ENCODE measurements around the gene FILIP1L. TPM values are rescaled to one million over a fixed set of nuclear protein-coding genes. Genes with fewer than 3 reads are reported as not detected.
"Not testable (repeated sequence)": the region's sequence is repeated elsewhere in the genome, so short reads cannot be mapped to it uniquely, and the experiment has no call there.

FILIP1L gene
- total and polyA plus RNA-seq, 2 donors (not counting 1 experiment from before 2014, with no cell fraction given): 0.32 to 0.48 TPM

- intact Hi-C loops (cut with micrococcal nuclease): no loop called here
- DNase-seq (no peak), ATAC-seq (ENCODE audit: low read depth) (no peak)
- no peak overlapping the region for H3K4me3 ChIP-seq (ENCODE audit: control extremely low read depth in 1 of 5, extremely low read depth in 1 of 5, insufficient read depth in 1 of 5, low read depth in 2 of 5, low read length in 4 of 5)
- H4K20me1 ChIP-seq (ENCODE audit: control insufficient read depth, insufficient read depth, low read length, poor library complexity, severe bottlenecking): no peaks in the 10 kb centered on the region
- no peak overlapping the region for H2AFZ ChIP-seq (ENCODE audit: insufficient read depth, low read depth, low read length, poor library complexity, severe bottlenecking)
- H3K79me2 ChIP-seq (ENCODE audit: control insufficient read depth, insufficient read depth, low read length): no peaks in the 10 kb centered on the region
- Mint-ChIP-seq H3K4me3 (no peak overlapping the region), H3K27ac (no peak overlapping the region), H3K9me3 (ENCODE audit: insufficient read depth) (peaks cover 2% of the 10 kb centered on the region), H3K27me3 (no peaks in the 10 kb centered on the region), H3K4me1 (no peaks in the 10 kb centered on the region)
- H3K9me3 ChIP-seq (ENCODE audit: control extremely low read depth in 1 of 3, control insufficient read depth in 2 of 3, insufficient read depth in 1 of 3, low read length in 2 of 3): no peaks in the 10 kb centered on the region
- H3K4me1 ChIP-seq (ENCODE audit: control insufficient read depth in 2 of 2, insufficient read depth in 2 of 2, low read length in 2 of 2): no peaks in the 10 kb centered on the region
- CTCF ChIA-PET: no interaction called here
- no peaks in the 10 kb centered on the region for H3K27me3 ChIP-seq (replicated peaks in 1 of 4; ENCODE audit: control extremely low read depth in 1 of 4, control insufficient read depth in 3 of 4, insufficient read depth in 4 of 4, low read length in 3 of 4)
- H3K27ac ChIP-seq (ENCODE audit: low read length in 2 of 2): no peak overlapping the region
- POLR2A ChIA-PET: no interaction called here
- WGBS (ENCODE audit: insufficient coverage): no CpG with 5 or more reads among the region's 2 CpGs
- H3K4me2 ChIP-seq (replicated peaks; ENCODE audit: low read depth, low read length, poor library complexity, severe bottlenecking): no peak overlapping the region
- TF ChIP-seq CTCF (IDR thresholded peaks at IDR 0.05) (no peak), EZH2 (IDR thresholded peaks at IDR 0.05; ENCODE audit: borderline replicate concordance, insufficient read depth, low read depth, low read length, poor library complexity, severe bottlenecking) (no peak)
- no peaks in the 10 kb centered on the region for H3K36me3 ChIP-seq (replicated peaks in 1 of 2; ENCODE audit: control extremely low read depth in 1 of 2, control insufficient read depth in 1 of 2, extremely low read depth in 1 of 2, insufficient read depth in 2 of 2, low read length in 1 of 2)
- H3K9ac ChIP-seq (ENCODE audit: low read length): no peak overlapping the region
These were observed 17.4 kb downstream of the FILIP1L start for GRCh38 chr3:100096866-100097265.

- H3K9me3 Mint-ChIP-seq (ENCODE audit: insufficient read depth); H3K4me1 ChIP-seq (ENCODE audit: control insufficient read depth in 2 of 2, insufficient read depth in 2 of 2, low read length in 2 of 2); H2AFZ ChIP-seq (ENCODE audit: insufficient read depth, low read depth, low read length, poor library complexity, severe bottlenecking); H3K79me2 ChIP-seq (ENCODE audit: control insufficient read depth, insufficient read depth, low read length); H3K9ac ChIP-seq (ENCODE audit: low read length); H3K4me3 ChIP-seq (ENCODE audit: control extremely low read depth in 1 of 5, extremely low read depth in 1 of 5, insufficient read depth in 1 of 5, low read depth in 2 of 5, low read length in 4 of 5); H3K4me1 Mint-ChIP-seq; H3K9me3 ChIP-seq (ENCODE audit: control extremely low read depth in 1 of 3, control insufficient read depth in 2 of 3, insufficient read depth in 1 of 3, low read length in 2 of 3); intact Hi-C loops (cut with micrococcal nuclease); H3K27ac Mint-ChIP-seq; H3K4me2 ChIP-seq (replicated peaks; ENCODE audit: low read depth, low read length, poor library complexity, severe bottlenecking); H4K20me1 ChIP-seq (ENCODE audit: control insufficient read depth, insufficient read depth, low read length, poor library complexity, severe bottlenecking); H3K4me3 Mint-ChIP-seq; ATAC-seq (ENCODE audit: low read depth); H3K36me3 ChIP-seq (replicated peaks in 1 of 2; ENCODE audit: control extremely low read depth in 1 of 2, control insufficient read depth in 1 of 2, extremely low read depth in 1 of 2, insufficient read depth in 2 of 2, low read length in 1 of 2); CTCF ChIA-PET; DNase-seq; POLR2A ChIA-PET; H3K27me3 Mint-ChIP-seq; H3K27me3 ChIP-seq (replicated peaks in 1 of 4; ENCODE audit: control extremely low read depth in 1 of 4, control insufficient read depth in 3 of 4, insufficient read depth in 4 of 4, low read length in 3 of 4); H3K27ac ChIP-seq (ENCODE audit: low read length in 2 of 2): not testable (repeated sequence)
- no CpG with 5 or more reads among the region's 1 CpG for WGBS (ENCODE audit: insufficient coverage)
These were observed 18.0 kb downstream of the FILIP1L start for GRCh38 chr3:100096286-100096685.

All from B cell (primary cell).